Renal cortex interstitium (tissue), 11 donors: ENCODE data around the gene TDRD7. TPM values are rescaled to one million over a fixed set of nuclear protein-coding genes. Genes with fewer than 3 reads are reported as not detected.

Experiments used
- DNase-seq, 11 donors: peaks; one replicate each; pipeline ENCODE4 v3.0.0-alpha.2; 2013; ENCODE audit warnings: low read depth in 9 of 11, low spot score in 4 of 11; ENCODE audit errors: extremely low read depth in 1 of 11
- polyA plus RNA-seq, 3 donors: library from polyadenylated mRNA; unstranded; fragments of 120-200 nt; gene quantifications; one replicate each; pipeline ENCODE4 v1.2.1, GENCODE V29; 2013; ENCODE audit not compliant: insufficient read length in 3 of 3

TDRD7 gene
- polyA plus RNA-seq, 3 donors = 7.1 to 8.0 (median 7.7) TPM

DNA sequence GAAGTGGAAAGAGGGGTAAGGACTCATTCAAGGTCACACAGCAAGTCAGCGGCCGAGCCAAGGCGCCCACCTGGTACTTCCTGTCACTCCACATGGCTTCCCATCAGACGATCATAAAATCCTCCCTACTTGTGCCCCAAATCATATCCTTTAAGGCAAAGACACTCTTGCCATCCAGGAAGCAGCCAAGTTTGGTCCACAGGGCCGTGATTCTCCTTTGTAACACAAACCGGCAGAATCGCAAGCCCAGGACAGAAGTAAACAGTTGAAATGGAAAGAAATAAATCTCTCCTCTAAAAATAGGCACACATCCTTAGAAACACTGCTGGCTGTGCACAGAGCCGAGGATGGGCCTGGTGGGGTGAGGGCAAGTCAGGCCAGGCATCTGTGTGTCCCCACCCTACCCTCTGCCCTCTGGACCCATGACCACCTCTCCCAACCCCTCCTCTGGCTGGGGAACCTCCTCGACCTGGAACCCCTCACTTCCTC, 120.0 kb downstream of the TDRD7 start:
- DNase-seq = no peak

DNA sequence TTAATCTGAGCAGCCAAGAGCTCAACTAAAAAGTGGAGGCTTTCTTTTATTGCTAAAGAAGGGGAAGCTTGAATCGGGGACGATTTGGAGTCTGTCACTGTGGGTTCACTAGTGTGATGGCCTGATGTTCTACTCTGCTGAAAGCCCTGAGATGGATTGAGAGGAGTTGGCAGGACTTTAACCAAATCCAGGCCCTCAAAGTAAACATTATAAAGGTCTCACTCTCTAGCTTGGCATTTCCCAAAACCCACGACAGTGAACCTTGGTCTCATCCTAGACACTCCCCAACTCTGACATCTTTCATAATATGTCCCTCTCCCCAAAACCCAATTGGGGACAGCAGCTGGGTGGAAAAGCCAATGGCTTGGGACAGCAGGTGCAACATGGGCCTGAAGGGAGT, 122.3 kb downstream of the TDRD7 start:
- DNase-seq = no peak

DNA sequence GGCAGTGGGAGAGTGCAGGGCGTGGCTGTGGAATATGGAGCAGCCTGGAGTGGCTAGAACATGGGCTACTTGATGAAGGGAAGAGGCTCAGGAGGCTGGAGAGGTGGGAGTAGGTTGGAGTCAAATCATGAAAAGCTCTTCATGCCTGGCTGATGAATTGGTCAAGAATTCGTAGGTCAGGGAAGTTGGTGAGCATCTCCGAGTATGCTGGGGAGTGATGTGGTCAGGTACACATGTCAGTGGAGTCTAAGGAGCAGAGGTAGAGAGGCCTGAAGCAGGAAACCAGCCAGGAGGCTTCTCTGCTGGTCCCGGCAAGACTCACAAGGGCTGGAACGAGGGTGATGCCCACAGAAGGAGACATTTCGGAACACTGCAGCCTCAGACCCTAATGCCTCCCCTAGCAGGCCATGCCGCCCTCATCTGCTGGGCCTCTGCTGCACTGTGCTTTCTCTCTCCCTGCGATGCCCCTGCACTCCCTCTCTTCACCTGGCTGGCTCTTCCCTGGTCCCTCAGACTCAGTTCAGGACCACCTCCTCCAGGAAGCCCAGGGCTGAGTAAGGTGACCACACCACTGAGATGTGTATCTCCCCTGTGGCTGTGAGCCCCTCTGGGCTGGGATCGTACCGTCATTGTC, 123.2 kb downstream of the TDRD7 start:
- DNase-seq = no peak

DNA sequence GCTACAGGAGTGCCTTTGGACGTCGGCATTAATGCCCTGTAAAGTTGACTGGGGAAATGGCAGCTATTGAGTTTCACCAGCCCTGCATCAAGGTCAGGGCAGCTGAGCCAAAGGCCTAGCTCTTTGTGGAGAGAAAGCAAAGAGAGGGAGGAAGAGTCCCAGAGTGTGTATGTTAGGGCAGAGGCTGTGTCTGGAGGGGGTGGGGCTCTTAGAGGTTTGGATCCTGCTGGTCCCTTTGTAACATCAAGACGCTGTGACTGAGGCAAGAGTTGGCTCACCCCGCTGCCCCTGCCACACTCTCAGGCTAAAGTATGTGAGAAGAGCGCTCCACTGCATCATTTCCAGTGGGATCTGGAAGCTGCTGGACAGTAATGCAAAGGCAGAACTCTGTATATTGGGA, 123.9 kb downstream of the TDRD7 start:
- DNase-seq = no peak

DNA sequence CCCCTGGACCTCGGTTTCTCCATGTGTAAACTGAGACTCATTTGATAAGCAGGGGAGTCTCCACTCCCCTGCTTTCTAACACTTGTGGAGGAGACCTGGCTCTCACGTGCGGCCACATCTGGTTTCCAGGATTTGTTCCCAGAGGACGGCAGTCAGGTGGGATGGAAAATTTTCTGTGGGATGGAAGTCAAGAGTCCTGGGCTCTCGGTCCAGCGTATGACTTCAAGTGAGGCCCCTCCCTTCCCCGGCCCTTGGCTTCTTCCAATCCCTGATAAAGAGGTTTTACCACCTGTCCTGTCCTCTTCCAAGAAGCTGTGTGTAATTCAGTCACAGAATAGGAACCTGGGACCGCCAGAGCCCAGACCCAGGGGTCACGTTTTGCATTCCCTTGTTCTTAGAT, 124.6 kb downstream of the TDRD7 start:
- no peak for DNase-seq

DNA sequence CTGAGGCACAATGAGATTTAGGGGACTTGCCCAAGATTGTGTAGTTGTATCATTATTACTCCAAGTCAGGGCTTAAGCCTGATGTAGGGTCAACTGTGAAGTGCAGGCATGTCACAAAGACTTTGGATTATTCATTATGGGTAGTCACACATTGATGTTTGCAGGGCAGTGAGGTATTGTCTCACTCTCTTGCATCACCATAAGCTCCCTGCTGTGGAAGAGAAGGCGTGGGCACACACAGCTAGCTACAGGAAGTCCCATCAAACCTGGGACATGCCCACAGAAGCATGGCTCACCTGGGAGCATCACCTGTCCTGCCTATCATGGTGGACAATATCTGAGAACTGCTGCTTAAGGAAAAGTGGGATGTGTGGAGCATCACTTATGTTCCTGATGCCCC, 131.7 kb downstream of the TDRD7 start:
- no peak for DNase-seq

DNA sequence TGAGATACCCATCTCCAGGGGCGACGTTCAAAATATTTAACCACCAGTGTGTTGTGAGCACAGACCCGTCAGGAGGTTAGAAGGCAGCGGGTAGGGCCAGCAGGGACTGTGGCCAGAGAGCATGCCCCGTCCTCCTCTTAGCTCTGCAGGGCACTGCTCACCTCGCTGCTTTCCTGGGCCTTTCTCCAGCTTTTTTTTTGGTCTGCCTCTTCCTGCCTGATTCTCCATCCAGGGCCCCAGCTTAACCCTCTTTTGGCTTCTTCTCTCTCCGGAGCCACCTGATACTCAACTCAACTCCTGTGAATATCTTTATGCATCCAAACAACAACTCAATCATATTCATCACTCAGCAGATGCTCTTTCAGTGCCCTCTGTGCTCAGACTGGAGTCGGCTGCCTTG, 133.6 kb downstream of the TDRD7 start:
- DNase-seq = no peak

Other genes with a start within 250 kb of the TDRD7 start
- 10 to 100 TPM in 2 of 3 donors, 1 to 10 TPM in 1; 9.9 to 16.5 (median 13.5) TPM for gene CCDC180, start 104.4 kb upstream of the TDRD7 start, polyA plus RNA-seq
- gene TMOD1, start 89.6 kb downstream of the TDRD7 start, polyA plus RNA-seq = 1 to 10 TPM in 2 of 3 donors, under 1 TPM in 1; 0.67 to 2.7 (median 1.8) TPM
- gene TSTD2, start 221.3 kb downstream of the TDRD7 start, polyA plus RNA-seq = 10 to 100 TPM; 30.3 to 43.0 (median 32.2) TPM
- gene NCBP1, start 221.7 kb downstream of the TDRD7 start, polyA plus RNA-seq = 10 to 100 TPM; 47.2 to 54.9 (median 49.8) TPM